Measurements from ENCODE around the gene CDC42EP2. TPM values are rescaled to one million over a fixed set of nuclear protein-coding genes. Genes with fewer than 3 reads are reported as not detected.

Gene CDC42EP2
- total and polyA plus RNA-seq, 2 of the 13 experiments (the other 11 are each of a cell fraction or from before 2014, with no cell fraction given) = 2.3 to 7.1 TPM

DNA sequence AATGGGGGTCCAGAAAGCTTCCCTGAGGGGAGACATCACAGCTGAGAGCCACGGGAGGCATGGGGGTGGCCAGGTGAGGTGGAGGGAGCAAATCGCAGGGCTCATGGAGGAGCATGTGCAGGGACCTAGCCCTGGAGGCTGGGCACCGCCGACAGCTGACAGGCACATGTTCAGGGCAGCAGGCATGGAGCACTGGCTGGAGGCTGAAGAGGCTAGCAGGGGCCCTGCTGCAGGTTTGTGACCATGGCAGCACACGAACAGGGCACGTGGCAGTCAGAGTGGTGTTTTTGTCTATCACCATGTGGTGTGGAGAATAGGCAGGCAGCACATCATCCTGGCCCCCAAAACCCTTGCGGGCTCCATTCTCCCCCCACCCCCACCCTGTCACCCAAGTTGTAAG lies 10.1 kb upstream of the CDC42EP2 start (continued):
- TF ChIP-seq ZNF552 (CRISPR knock-in tag; IDR thresholded peaks at IDR 0.05; ENCODE audit: borderline replicate concordance) (no peak), ZNF891 (CRISPR knock-in tag; IDR thresholded peaks at IDR 0.05) (no peak), UBTF (CRISPR knock-in tag; IDR thresholded peaks at IDR 0.05) (no peak), HNRNPL (IDR thresholded peaks at IDR 0.05; ENCODE audit: low read depth, low read length) (no peak), POLR2AphosphoS5 (IDR thresholded peaks at IDR 0.05; ENCODE audit: low read depth, low read length) (no peak), ZFP36L2 (CRISPR knock-in tag; IDR thresholded peaks at IDR 0.05) (no peak), MLLT10 (CRISPR knock-in tag; IDR thresholded peaks at IDR 0.05) (no peak), ZNF10 (CRISPR knock-in tag; IDR thresholded peaks at IDR 0.05; ENCODE audit: borderline replicate concordance, low read depth) (no peak), ZNF280D (CRISPR knock-in tag; IDR thresholded peaks at IDR 0.05) (no peak)
- TF ChIP-seq, protein P1, sequence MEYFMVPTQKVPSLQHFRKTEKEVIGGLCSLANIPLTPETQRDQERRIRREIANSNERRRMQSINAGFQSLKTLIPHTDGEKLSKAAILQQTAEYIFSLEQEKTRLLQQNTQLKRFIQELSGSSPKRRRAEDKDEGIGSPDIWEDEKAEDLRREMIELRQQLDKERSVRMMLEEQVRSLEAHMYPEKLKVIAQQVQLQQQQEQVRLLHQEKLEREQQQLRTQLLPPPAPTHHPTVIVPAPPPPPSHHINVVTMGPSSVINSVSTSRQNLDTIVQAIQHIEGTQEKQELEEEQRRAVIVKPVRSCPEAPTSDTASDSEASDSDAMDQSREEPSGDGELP (IDR thresholded peaks at IDR 0.05; ENCODE audit: borderline replicate concordance, low read depth) = no peak
